GM10248 (cell line): ENCODE results near the gene DMXL1.
A peak's percentile ranks its signal among the peaks of the same experiment; 100 is the strongest.
"Not testable (repeated sequence)": the region's sequence is repeated elsewhere in the genome, so short reads cannot be mapped to it uniquely, and the experiment has no call there.

ENCODE experiments used
- CTCF ChIA-PET: fragments of 300-600 bp; sonication (Branson Sonifier 250); formaldehyde crosslinking; extraction: SDS; loops from one replicate; lab custom pipeline; 2021; ENCODE audit warnings: antibody characterized with exemption; lab: Yijun Ruan, JAX
- POLR2A ChIA-PET: fragments of 350-650 bp; sonication (Branson Sonifier 250); formaldehyde crosslinking; extraction: SDS; loops from one replicate; lab custom pipeline; 2020; ENCODE audit warnings: antibody characterized with exemption; lab: Yijun Ruan, JAX
- DNase-seq: peaks from one replicate; pipeline ENCODE4 v3.0.0; 2012; ENCODE audit errors: extremely low spot score
- CTCF ChIP-seq: IDR thresholded peaks from 2 replicates; pipeline ENCODE4 v1.5.1; 2012; ENCODE audit warnings: mild to moderate bottlenecking, low read depth; ENCODE audit errors: extremely low read depth, missing control alignments, control extremely low read depth

DMXL1 gene

DNA sequence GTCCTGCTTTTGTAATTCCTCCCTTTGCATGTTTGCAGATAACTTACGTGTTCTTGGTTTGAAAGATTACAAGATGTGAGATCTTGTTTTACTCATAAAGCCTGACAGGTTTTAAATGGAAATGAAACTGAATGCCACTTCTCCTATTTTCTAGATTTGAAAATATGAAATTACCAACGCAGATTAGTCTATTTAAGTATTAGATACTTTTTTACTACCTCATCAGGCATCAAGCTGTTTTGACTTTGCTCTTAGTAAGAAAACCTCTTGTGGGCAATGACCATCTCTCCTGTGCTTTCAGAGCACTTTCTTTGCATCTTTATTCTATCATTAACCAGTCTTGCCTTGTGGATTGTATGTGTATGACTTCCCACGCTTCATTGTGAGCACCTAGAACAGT, 3.5 kb downstream of the DMXL1 start:
- TF ChIP-seq CTCF: no peak
- ChIA-PET POLR2A (no interaction called here), CTCF (interaction anchor here (0.7 kb wide), 1 partner anchor 17 kb away, joined by 3 read pairs; no protein-coding TSS in a partner anchor)
- peak; percentile 19 for DNase-seq

DNA sequence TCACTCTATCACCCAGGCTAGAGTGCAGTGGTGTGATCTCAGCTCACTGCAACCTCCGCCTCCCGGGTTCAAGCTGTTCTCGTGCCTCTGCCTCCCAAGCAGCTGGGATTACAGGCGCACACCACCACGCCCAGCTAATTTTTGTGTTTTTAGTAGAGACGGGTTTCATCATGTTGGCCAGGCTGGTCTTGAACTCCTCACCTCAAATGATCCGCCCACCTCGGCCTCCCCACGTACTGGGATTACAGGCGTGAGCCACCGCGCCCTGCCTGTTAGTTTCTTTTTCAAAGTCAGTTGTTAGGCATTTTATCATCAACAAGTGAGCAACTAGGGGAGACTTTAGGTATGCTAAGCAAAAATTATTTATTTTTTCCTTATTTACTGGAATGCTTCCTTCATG, 4.4 kb downstream of the DMXL1 start:
- POLR2A ChIA-PET, DNase-seq: not testable (repeated sequence)
- CTCF ChIA-PET: interaction anchor here (0.7 to 1.2 kb wide), 4 partner anchors 16 to 287 kb away, joined by 3 read pairs; no protein-coding TSS in a partner anchor

- ChIA-PET POLR2A (no interaction called here), CTCF (interaction anchor here (1.0 to 1.2 kb wide), 2 partner anchors 192 to 287 kb away, joined by 3 read pairs; no protein-coding TSS in a partner anchor)
- no peak for TF ChIP-seq CTCF
- no peak for DNase-seq
These were observed 5.2 kb downstream of the DMXL1 start for GRCh38 chr5:119076080-119076479.

GRCh38 chr5:119077444-119077843, 6.6 kb downstream of the DMXL1 start:
- TF ChIP-seq CTCF: no peak
- ChIA-PET CTCF (no interaction called here), POLR2A (interaction anchor here (0.6 to 0.7 kb wide), 2 partner anchors 14 to 56 kb away, joined by 4 to 8 read pairs; no protein-coding TSS in a partner anchor)
- no peak for DNase-seq

DNA sequence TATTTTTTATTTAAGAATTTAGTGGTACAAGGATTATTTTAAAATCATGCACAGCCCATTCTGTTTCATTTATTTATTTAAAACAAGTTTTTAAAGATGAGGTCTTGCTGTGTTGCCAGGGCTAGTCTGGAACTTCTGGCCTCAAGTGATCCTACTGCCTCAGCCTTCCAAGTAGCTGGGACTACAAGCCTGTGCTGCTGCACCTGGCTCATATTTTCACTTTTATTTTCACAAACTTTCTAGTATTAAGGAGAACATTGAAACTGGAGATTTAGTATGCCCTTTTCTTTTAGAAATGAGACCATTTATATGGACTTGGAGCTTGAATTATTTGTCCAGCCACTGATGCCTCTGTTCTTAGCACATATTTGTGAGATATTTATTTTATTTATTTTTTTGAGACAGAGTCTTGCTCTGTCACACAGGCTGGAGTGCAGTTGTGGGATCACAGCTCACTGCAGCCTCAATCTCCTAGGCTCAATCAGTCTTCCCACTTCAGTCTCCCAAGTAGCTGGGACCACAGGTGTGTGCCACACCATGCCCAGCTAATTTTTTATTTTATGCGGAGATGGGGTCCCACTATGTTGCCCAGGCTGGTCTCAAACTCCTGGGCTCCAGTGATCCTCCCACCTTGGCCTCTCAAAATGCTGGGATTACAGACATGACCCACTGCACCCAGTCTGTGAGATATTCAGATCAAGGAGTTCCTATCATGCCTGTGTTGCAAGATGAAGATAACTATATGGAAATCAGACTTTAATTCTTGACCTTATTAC, 7.4 kb downstream of the DMXL1 start:
- POLR2A ChIA-PET: no interaction called here
- no peak for TF ChIP-seq CTCF
- DNase-seq: no peak
- CTCF ChIA-PET: interaction anchor here (0.7 to 1.8 kb wide), 3 partner anchors 13 to 334 kb away, joined by 3 to 7 read pairs (median 3); no protein-coding TSS in a partner anchor

GRCh38 chr5:119078861-119079260, 8.0 kb downstream of the DMXL1 start:
- CTCF ChIA-PET: interaction anchor here (0.8 to 1.8 kb wide), 6 partner anchors 12 to 333 kb away, joined by 3 to 7 read pairs (median 3); no protein-coding TSS in a partner anchor

More at GRCh38 chr5:119078861-119079260, 8.0 kb downstream of the DMXL1 start:
- DNase-seq: no peak
- POLR2A ChIA-PET: interaction anchor here (0.6 kb wide), 1 partner anchor 8 kb away, joined by 3 read pairs; the partner anchor contains the start of gene DMXL1
- no peak for TF ChIP-seq CTCF
